ENCODE results near the gene ATAD3A.

DNA sequence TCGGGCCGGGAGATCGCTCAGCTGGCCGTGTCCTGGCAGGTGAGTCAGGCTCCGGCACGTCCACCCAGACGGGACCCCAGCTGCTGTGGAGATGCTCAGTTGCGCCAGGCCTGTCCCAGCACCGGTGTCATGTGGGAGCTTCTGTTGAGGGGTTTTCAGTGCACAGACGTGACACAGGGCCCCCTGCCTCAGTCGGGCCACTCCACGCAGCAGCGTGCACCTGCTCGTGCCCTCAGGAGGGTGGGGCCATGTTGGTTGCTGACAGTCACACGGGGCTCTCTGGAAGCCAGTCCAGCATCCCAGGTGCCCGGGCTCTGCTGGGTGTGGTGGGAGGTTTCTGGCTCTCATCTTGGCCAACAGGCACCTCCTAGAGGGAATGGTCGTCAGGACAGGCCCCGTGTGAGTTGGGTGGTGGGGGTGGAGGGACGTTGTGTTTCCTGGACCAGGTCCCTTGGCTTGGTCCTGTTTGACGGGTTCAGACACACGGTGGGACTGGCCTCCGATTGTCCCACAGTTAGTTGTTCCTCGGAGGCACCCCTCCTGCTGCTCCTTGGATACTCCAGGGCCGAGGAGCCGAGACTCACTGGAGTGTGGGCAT lies 21.2 kb upstream of the ATAD3A start:
- TF ChIP-seq, protein P1, sequence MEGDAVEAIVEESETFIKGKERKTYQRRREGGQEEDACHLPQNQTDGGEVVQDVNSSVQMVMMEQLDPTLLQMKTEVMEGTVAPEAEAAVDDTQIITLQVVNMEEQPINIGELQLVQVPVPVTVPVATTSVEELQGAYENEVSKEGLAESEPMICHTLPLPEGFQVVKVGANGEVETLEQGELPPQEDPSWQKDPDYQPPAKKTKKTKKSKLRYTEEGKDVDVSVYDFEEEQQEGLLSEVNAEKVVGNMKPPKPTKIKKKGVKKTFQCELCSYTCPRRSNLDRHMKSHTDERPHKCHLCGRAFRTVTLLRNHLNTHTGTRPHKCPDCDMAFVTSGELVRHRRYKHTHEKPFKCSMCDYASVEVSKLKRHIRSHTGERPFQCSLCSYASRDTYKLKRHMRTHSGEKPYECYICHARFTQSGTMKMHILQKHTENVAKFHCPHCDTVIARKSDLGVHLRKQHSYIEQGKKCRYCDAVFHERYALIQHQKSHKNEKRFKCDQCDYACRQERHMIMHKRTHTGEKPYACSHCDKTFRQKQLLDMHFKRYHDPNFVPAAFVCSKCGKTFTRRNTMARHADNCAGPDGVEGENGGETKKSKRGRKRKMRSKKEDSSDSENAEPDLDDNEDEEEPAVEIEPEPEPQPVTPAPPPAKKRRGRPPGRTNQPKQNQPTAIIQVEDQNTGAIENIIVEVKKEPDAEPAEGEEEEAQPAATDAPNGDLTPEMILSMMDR (IDR thresholded peaks at IDR 0.05): no peak
- TF ChIP-seq POLR2A (IDR thresholded peaks at IDR 0.05) (no peak), POLR2AphosphoS5 (IDR thresholded peaks at IDR 0.05; ENCODE audit: insufficient read depth in 1 of 2, low read depth in 1 of 2) (no peak)

Measured in vagina (tissue), 2 donors.